Head of caudate nucleus (tissue), 42 donors: Measurements from ENCODE around the gene NAXD.
"Not testable (repeated sequence)": the region's sequence is repeated elsewhere in the genome, so short reads cannot be mapped to it uniquely, and the experiment has no call there.

ENCODE experiments used
- DNase-seq, 42 donors: peaks; one replicate each; pipeline versions ENCODE4 v3.0.0 to v3.0.0-alpha.2; 2020 to 2021; ENCODE audit warnings: mixed read lengths in 7 of 42
- intact Hi-C: fragments of 100-400 bp; cut with DNase I; formaldehyde crosslinking; loops from one replicate; pipeline ENCODE4 v1.15.0; 2022

Gene NAXD

GRCh38 chr13:110615322-110616102, at the start of gene NAXD:
Gene NAXD (plus strand): TSS chr13:110615545. CDS start chr13:110615602, 57 bp downstream.
- intact Hi-C loops = loop anchor here (5.0 kb wide), 1 partner anchor 97 kb away; the partner anchor contains the start of gene ING1
- DNase-seq = peak; percentile 92 to 98 (median 96)

GRCh38 chr13:110566171-110566570, 49.2 kb upstream of the NAXD start:
- intact Hi-C loops = no loop called here
- no peak for DNase-seq

GRCh38 chr13:110568612-110569011, 46.7 kb upstream of the NAXD start:
- DNase-seq = peak in 1 of 42 donors; percentile 23
- intact Hi-C loops = no loop called here

GRCh38 chr13:110569962-110570361, 45.4 kb upstream of the NAXD start:
- intact Hi-C loops, DNase-seq: not testable (repeated sequence)

GRCh38 chr13:110570886-110571285, 44.5 kb upstream of the NAXD start:
- peak in 1 of 42 donors; percentile 7 for DNase-seq
- intact Hi-C loops = no loop called here

GRCh38 chr13:110571896-110572777, 43.2 kb upstream of the NAXD start:
- DNase-seq = peak in 2 of 42 donors; percentile 4 to 15
- intact Hi-C loops = no loop called here

- intact Hi-C loops = no loop called here
- DNase-seq = no peak
Measured at GRCh38 chr13:110572778-110573118, 42.6 kb upstream of the NAXD start.

- no peak for DNase-seq
- intact Hi-C loops = no loop called here
Measured at GRCh38 chr13:110574161-110574560, 41.2 kb upstream of the NAXD start.

- intact Hi-C loops = no loop called here
- DNase-seq = peak in 3 of 42 donors; percentile 14 to 44 (median 26)
Measured at GRCh38 chr13:110575322-110576069, 39.8 kb upstream of the NAXD start.

GRCh38 chr13:110576070-110576394, 39.3 kb upstream of the NAXD start:
- intact Hi-C loops = no loop called here
- DNase-seq = no peak

GRCh38 chr13:110576736-110577476, 38.4 kb upstream of the NAXD start:
- DNase-seq = no peak
- intact Hi-C loops = no loop called here

GRCh38 chr13:110578363-110578762, 37.0 kb upstream of the NAXD start:
- intact Hi-C loops = no loop called here
- no peak for DNase-seq

GRCh38 chr13:110580800-110581199, 34.5 kb upstream of the NAXD start:
- intact Hi-C loops = no loop called here
- DNase-seq = no peak

- intact Hi-C loops = no loop called here
- no peak for DNase-seq
Measured at GRCh38 chr13:110581506-110582185, 33.7 kb upstream of the NAXD start.

GRCh38 chr13:110582421-110582954, 32.9 kb upstream of the NAXD start:
- no peak for DNase-seq
- intact Hi-C loops = no loop called here

GRCh38 chr13:110583178-110583865, 32.0 kb upstream of the NAXD start:
- DNase-seq = peak in 2 of 42 donors; percentile 8 to 19

GRCh38 chr13:110589793-110590390, 25.5 kb upstream of the NAXD start:
- DNase-seq = no peak
- intact Hi-C loops = loop anchor here (10.0 kb wide), 1 partner anchor 225 kb away; no protein-coding TSS in a partner anchor

More at GRCh38 chr13:110583178-110583865, 32.0 kb upstream of the NAXD start:
- intact Hi-C loops = no loop called here
